ENCODE measurements around the gene CATSPERD. TPM values are rescaled to one million over a fixed set of nuclear protein-coding genes. Genes with fewer than 3 reads are reported as not detected.
A peak's percentile ranks its signal among the peaks of the same experiment; 100 is the strongest.

Gene CATSPERD
- total RNA-seq, 4 donors from 2014 or later = 0.27 to 0.47 TPM; not detected in 2

- peaks cover 0 to 35% (median 10%) of the 10 kb centered on the region in 3 donors for H3K4me1 ChIP-seq
- H3K4me3 ChIP-seq = peak within 1 kb of the TSS; percentile 68 to 76
- ATAC-seq = peak; percentile 48
- H3K9me3 ChIP-seq = no peaks in the 10 kb centered on the region
- WGBS, 2 donors (ENCODE audit: low coverage in 1 of 2) = 0 to 17% methylated on average over 2 to 3 of the region's 107 CpGs
- H3K27ac ChIP-seq = peak within 1 kb of the TSS; percentile 85 to 96 (median 92)
- peaks cover 48% of the 10 kb centered on the region for H3K27me3 ChIP-seq
- TF ChIP-seq EP300 (IDR thresholded peaks at IDR 0.05) (no peak), POLR2A (IDR thresholded peaks at IDR 0.05) (peak in 1 of 2 donors; percentile 24)
- H3K36me3 ChIP-seq = peaks cover 0 to 4% of the 10 kb centered on the region in 2 donors
Measured at GRCh38 chr19:5804516-5805461, 84.4 kb downstream of the CATSPERD start, which contains the start of gene NRTN. NRTN (plus strand) TSS chr19:5805067; CDS start chr19:5824166, 19,099 bp downstream.

GRCh38 chr19:5805462-5806132 lies 85.2 kb downstream of the CATSPERD start:
- TF ChIP-seq EP300 (IDR thresholded peaks at IDR 0.05) (no peak), CTCF (IDR thresholded peaks at IDR 0.05) (peak in 3 of 4 experiments; percentile 89 to 93 (median 90)), POLR2A (IDR thresholded peaks at IDR 0.05) (no peak), POLR2AphosphoS5 (IDR thresholded peaks at IDR 0.05) (peak; percentile 75)
- ATAC-seq = peak; percentile 62
- Histone ChIP-seq H3K4me3 (peak overlapping the region; percentile 68 to 76), H3K27me3 (peaks cover 40% of the 10 kb centered on the region), H3K36me3 (peaks cover 0 to 10% of the 10 kb centered on the region in 2 donors), H3K9me3 (no peaks in the 10 kb centered on the region), H3K27ac (peak overlapping the region; percentile 85 to 96 (median 92)), H3K4me1 (peaks cover 0 to 35% (median 10%) of the 10 kb centered on the region in 3 donors)
- no CpG with 5 or more reads among the region's 46 CpGs for WGBS, 2 donors (ENCODE audit: low coverage in 1 of 2)

GRCh38 chr19:5806133-5806489 lies 85.7 kb downstream of the CATSPERD start:
- Histone ChIP-seq H3K4me3 (peak overlapping the region; percentile 68 to 76), H3K4me1 (peaks cover 0 to 35% (median 10%) of the 10 kb centered on the region in 3 donors), H3K36me3 (peaks cover 0 to 10% of the 10 kb centered on the region in 2 donors), H3K27ac (peak overlapping the region; percentile 12 to 96 (median 92)), H3K9me3 (no peaks in the 10 kb centered on the region), H3K27me3 (peaks cover 35% of the 10 kb centered on the region)
- TF ChIP-seq CTCF (IDR thresholded peaks at IDR 0.05) (no peak), POLR2AphosphoS5 (IDR thresholded peaks at IDR 0.05) (no peak), EP300 (IDR thresholded peaks at IDR 0.05) (no peak), POLR2A (IDR thresholded peaks at IDR 0.05) (no peak)
- ATAC-seq = no peak
- WGBS, 2 donors (ENCODE audit: low coverage in 1 of 2) = 42 to 67% methylated on average over 1 to 4 of the region's 6 CpGs

GRCh38 chr19:5806905-5807304 lies 86.5 kb downstream of the CATSPERD start:
- ATAC-seq = no peak
- H3K27ac ChIP-seq = peak overlapping the region in 3 of 4 donors; percentile 90 to 96 (median 93)
- peaks cover 27% of the 10 kb centered on the region for H3K27me3 ChIP-seq
- H3K36me3 ChIP-seq = peaks cover 0 to 10% of the 10 kb centered on the region in 2 donors
- no peak overlapping the region for H3K4me3 ChIP-seq
- TF ChIP-seq EP300 (IDR thresholded peaks at IDR 0.05) = no peak
- no peak for TF ChIP-seq POLR2AphosphoS5 (IDR thresholded peaks at IDR 0.05)
- no peak for TF ChIP-seq POLR2A (IDR thresholded peaks at IDR 0.05)
- no peak for TF ChIP-seq CTCF (IDR thresholded peaks at IDR 0.05)
- H3K4me1 ChIP-seq = peaks cover 0 to 34% (median 10%) of the 10 kb centered on the region in 3 donors
- 87 to 94% methylated on average over 3 to 5 of the region's 5 CpGs for WGBS, 2 donors (ENCODE audit: low coverage in 1 of 2)
- no peaks in the 10 kb centered on the region for H3K9me3 ChIP-seq

Data from gastroesophageal sphincter (tissue), 4 donors.